A549 (cell line): ENCODE measurements around the gene GRK3.

Source experiments
- BHLHE40 ChIP-seq: IDR thresholded peaks from 2 replicates; pipeline ENCODE4 v1.6.1; 2012; ENCODE audit warnings: low read depth, low read length, inconsistent platforms
- JUN ChIP-seq, 2 experiments: fragments of >200 bp; sonication (Bioruptor Twin); formaldehyde crosslinking; IDR thresholded peaks; 2 replicates in 1 of 2; 3 replicates in 1 of 2; pipeline ENCODE4 v1.6.1; 2016 to 2017
- POLR2A ChIP-seq: IDR thresholded peaks from 2 replicates; pipeline ENCODE4 v1.6.1; 2012; ENCODE audit warnings: mild to moderate bottlenecking, low read length
- TF ChIP-seq, protein P1 (sequence below): fragments of 200-600 bp; sonication (generic); IDR thresholded peaks from 2 replicates; pipeline ENCODE4 v1.6.1; 2016; ENCODE audit warnings: antibody characterized with exemption, mild to moderate bottlenecking, moderate library complexity
- TF ChIP-seq, protein P2 (sequence below): fragments of >200 bp; sonication (Bioruptor Twin); formaldehyde crosslinking; IDR thresholded peaks from 3 replicates; pipeline ENCODE4 v1.5.1; 2016
- TF ChIP-seq, protein P3 (sequence below): fragments of 450-650 bp; IDR thresholded peaks from 2 replicates; pipeline ENCODE4 v1.6.1; 2014; ENCODE audit warnings: antibody characterized with exemption
- TF ChIP-seq, protein P4 (sequence below): fragments of >200 bp; sonication (Bioruptor Twin); formaldehyde crosslinking; IDR thresholded peaks from 3 replicates; pipeline ENCODE4 v1.6.1; 2016
- TF ChIP-seq, protein P5 (sequence below): fragments of 250-450 bp; sonication (Bioruptor Pico); IDR thresholded peaks from 2 replicates; pipeline ENCODE4 v1.5.0; 2020; ENCODE audit warnings: low read depth, mild to moderate bottlenecking, moderate library complexity

DNA sequence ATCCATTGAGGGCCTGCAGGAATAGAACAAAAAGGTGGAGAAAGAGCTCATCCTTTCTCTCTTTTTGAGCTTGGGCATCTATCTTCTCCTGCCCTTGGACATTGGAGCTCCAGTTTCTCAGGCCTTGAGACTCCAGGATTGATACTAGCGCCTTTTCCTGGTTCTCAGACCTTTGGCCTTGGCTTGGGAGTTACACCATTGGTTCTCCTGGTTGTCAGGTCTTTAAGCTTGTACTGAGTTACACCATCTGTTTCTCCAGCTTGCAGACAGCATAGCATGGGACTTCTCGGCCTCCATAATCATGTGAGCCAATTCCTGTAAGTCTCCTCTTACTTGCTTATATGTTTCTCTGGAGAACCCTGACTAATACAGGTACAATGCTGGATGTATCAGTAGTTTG is 72.6 kb downstream of the GRK3 start:
- TF ChIP-seq, protein P1, sequence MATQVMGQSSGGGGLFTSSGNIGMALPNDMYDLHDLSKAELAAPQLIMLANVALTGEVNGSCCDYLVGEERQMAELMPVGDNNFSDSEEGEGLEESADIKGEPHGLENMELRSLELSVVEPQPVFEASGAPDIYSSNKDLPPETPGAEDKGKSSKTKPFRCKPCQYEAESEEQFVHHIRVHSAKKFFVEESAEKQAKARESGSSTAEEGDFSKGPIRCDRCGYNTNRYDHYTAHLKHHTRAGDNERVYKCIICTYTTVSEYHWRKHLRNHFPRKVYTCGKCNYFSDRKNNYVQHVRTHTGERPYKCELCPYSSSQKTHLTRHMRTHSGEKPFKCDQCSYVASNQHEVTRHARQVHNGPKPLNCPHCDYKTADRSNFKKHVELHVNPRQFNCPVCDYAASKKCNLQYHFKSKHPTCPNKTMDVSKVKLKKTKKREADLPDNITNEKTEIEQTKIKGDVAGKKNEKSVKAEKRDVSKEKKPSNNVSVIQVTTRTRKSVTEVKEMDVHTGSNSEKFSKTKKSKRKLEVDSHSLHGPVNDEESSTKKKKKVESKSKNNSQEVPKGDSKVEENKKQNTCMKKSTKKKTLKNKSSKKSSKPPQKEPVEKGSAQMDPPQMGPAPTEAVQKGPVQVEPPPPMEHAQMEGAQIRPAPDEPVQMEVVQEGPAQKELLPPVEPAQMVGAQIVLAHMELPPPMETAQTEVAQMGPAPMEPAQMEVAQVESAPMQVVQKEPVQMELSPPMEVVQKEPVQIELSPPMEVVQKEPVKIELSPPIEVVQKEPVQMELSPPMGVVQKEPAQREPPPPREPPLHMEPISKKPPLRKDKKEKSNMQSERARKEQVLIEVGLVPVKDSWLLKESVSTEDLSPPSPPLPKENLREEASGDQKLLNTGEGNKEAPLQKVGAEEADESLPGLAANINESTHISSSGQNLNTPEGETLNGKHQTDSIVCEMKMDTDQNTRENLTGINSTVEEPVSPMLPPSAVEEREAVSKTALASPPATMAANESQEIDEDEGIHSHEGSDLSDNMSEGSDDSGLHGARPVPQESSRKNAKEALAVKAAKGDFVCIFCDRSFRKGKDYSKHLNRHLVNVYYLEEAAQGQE: no peak
- TF ChIP-seq, protein P2, sequence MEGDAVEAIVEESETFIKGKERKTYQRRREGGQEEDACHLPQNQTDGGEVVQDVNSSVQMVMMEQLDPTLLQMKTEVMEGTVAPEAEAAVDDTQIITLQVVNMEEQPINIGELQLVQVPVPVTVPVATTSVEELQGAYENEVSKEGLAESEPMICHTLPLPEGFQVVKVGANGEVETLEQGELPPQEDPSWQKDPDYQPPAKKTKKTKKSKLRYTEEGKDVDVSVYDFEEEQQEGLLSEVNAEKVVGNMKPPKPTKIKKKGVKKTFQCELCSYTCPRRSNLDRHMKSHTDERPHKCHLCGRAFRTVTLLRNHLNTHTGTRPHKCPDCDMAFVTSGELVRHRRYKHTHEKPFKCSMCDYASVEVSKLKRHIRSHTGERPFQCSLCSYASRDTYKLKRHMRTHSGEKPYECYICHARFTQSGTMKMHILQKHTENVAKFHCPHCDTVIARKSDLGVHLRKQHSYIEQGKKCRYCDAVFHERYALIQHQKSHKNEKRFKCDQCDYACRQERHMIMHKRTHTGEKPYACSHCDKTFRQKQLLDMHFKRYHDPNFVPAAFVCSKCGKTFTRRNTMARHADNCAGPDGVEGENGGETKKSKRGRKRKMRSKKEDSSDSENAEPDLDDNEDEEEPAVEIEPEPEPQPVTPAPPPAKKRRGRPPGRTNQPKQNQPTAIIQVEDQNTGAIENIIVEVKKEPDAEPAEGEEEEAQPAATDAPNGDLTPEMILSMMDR: no peak
- TF ChIP-seq POLR2A (no peak), JUN (IDR thresholded peaks at IDR 0.05) (no peak), BHLHE40 (no peak)
- TF ChIP-seq, protein P3, sequence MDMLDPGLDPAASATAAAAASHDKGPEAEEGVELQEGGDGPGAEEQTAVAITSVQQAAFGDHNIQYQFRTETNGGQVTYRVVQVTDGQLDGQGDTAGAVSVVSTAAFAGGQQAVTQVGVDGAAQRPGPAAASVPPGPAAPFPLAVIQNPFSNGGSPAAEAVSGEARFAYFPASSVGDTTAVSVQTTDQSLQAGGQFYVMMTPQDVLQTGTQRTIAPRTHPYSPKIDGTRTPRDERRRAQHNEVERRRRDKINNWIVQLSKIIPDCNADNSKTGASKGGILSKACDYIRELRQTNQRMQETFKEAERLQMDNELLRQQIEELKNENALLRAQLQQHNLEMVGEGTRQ: no peak
- TF ChIP-seq, protein P4, sequence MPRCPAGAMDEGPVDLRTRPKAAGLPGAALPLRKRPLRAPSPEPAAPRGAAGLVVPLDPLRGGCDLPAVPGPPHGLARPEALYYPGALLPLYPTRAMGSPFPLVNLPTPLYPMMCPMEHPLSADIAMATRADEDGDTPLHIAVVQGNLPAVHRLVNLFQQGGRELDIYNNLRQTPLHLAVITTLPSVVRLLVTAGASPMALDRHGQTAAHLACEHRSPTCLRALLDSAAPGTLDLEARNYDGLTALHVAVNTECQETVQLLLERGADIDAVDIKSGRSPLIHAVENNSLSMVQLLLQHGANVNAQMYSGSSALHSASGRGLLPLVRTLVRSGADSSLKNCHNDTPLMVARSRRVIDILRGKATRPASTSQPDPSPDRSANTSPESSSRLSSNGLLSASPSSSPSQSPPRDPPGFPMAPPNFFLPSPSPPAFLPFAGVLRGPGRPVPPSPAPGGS: no peak
- TF ChIP-seq, protein P5, sequence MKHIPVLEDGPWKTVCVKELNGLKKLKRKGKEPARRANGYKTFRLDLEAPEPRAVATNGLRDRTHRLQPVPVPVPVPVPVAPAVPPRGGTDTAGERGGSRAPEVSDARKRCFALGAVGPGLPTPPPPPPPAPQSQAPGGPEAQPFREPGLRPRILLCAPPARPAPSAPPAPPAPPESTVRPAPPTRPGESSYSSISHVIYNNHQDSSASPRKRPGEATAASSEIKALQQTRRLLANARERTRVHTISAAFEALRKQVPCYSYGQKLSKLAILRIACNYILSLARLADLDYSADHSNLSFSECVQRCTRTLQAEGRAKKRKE (CRISPR knock-in tag): no peak
